AG09309 (cell line): Measurements from ENCODE around the gene C1orf198.

ENCODE experiments used
- DNase-seq: peaks from one replicate; pipeline ENCODE4 v3.0.0-alpha.2; 2010; ENCODE audit warnings: low read depth
- H3K4me3 ChIP-seq: 2 replicates; pipeline ENCODE4 v1.5.1; 2011; ENCODE audit warnings: mild to moderate bottlenecking, low read depth, low read length, moderate library complexity; ENCODE audit not compliant: control insufficient read depth
- TF ChIP-seq, protein P1 (sequence below): IDR thresholded peaks from 2 replicates; pipeline ENCODE4 v1.5.1; 2011; ENCODE audit warnings: mild to moderate bottlenecking, low read depth, low read length, inconsistent platforms; ENCODE audit not compliant: insufficient read depth, control insufficient read depth; ENCODE audit errors: missing control alignments

Gene C1orf198

DNA sequence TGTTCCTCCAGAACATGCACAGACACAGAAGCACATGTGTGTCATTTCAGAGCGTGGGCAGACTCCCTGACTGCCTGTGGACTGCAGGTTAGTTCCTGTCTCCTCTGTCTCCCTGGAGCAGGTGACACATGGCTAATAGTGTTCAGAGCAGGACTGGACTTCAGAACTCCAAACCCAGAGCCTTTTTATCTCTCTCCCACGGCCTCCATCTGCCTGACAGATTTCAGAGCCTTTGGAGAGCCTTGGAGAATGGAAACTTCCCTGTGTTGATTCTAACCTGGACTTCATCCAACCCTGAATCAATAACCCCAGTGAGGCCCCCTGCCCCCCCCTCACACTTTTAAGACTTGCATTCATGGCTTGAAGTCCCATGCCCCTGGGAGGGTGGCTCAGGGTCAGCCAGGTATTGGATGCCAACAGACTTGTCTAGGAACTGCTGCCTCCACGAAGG, 44.4 kb downstream of the C1orf198 start:
- TF ChIP-seq, protein P1, sequence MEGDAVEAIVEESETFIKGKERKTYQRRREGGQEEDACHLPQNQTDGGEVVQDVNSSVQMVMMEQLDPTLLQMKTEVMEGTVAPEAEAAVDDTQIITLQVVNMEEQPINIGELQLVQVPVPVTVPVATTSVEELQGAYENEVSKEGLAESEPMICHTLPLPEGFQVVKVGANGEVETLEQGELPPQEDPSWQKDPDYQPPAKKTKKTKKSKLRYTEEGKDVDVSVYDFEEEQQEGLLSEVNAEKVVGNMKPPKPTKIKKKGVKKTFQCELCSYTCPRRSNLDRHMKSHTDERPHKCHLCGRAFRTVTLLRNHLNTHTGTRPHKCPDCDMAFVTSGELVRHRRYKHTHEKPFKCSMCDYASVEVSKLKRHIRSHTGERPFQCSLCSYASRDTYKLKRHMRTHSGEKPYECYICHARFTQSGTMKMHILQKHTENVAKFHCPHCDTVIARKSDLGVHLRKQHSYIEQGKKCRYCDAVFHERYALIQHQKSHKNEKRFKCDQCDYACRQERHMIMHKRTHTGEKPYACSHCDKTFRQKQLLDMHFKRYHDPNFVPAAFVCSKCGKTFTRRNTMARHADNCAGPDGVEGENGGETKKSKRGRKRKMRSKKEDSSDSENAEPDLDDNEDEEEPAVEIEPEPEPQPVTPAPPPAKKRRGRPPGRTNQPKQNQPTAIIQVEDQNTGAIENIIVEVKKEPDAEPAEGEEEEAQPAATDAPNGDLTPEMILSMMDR, result no peak

DNA sequence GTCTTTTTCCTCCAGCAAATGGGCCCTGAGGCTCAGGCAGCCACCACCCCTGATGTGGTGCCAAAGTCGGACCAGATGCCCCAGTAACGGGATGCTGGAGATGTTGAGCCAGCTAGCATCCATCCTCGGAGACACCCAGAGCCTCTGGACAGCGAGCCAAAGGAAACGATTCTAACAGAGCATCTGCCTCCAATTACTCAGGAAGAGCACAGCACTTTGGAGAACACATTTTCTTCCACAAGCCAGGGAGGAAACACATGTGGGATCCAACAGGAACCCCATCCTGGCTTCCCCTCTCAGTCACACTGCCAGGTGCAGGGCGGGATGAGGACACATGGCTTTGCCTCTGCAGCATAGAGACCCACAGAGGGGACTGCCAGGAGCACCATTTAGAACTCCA, 44.9 kb downstream of the C1orf198 start:
- no peak overlapping the region for H3K4me3 ChIP-seq
- TF ChIP-seq, protein P1, result no peak
- no peak for DNase-seq

More for the DNA sequence above, 44.4 kb downstream of the C1orf198 start:
- H3K4me3 ChIP-seq, result no peak overlapping the region
- no peak for DNase-seq

DNA sequence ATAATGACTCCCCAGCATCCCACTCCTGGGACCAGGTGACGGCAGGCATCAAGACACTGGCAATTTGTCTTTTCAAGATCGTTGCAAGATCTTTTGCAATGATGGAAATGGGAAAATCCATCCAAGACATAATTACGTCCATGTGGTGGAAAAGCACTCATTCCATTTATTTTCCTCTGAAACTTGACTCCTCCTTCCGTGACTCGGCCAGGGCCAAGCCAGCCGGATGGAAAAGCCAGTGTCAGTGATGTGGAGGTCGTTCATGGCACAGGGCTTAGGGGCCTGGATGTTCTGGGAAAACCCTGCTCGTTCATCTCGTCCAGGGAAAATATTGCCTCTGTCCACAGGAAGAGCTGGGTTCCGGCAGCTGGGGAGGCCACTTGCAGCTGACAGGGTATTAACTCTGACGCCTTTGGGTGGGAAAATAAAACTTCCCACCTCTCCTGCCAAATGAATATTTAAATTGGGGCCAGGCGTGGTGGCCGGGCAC, 46.2 kb downstream of the C1orf198 start:
- no peak overlapping the region for H3K4me3 ChIP-seq
- TF ChIP-seq, protein P1, result no peak
- DNase-seq, result peak; percentile 57

DNA sequence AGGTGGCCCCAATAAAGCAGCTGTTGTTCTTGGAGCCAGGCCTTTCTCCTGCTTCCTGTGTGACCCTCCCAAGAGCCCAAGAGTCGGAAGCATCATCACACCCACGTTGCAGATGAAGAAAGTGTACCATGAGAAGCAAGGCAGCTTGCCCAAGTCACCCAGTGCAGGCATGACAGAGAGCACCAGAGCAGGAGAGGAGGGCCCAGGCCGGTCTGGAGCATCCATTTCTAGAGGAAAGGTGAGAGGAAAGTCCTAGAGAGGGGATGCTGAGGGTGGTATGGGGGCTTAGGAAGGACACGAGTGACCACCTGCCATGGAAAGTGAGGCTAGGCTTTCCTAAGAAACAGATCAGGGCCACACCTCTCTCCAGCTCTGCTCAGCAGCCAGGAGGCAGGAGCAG, 47.0 kb downstream of the C1orf198 start:
- DNase-seq, result no peak
- no peak overlapping the region for H3K4me3 ChIP-seq
- TF ChIP-seq, protein P1, result no peak

DNA sequence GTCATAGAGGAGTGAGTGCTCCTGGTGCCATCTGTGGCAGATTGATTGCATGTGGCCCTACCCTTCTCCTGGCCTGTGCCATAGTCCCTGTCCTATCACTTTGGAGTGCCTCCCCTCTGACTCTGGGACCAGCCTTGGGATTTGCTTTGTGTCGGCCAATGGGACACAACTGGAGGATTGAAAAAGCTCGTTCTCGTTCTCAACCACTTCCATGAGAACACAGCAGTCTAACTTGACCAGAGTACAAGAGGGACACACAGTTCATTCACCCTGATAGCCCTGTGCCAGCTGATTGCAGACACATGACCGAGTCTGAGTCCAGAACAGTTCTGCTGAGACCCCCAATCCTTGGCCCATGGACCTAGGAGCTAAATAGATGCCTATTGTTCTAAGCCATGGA, 47.8 kb downstream of the C1orf198 start:
- no peak for DNase-seq
- TF ChIP-seq, protein P1, result no peak
- no peak overlapping the region for H3K4me3 ChIP-seq

DNA sequence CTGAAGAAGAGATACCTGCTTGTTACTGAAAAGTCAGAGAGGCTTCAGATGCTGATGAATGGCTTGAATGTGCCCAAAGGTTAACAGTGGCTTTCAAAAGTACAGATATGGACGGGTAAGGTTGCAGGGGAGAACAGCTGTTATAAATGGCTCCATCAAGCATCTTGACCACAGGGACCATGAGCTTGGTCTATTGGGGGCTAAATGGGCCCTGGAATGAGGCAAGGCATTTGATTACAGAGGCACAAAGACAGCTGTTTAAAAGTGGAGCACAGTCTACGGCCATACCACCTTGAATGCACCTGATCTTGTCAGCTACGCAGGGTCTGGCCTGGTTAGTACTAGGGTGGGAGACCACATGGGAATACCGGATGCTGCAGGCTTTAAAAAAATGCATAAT, 48.3 kb downstream of the C1orf198 start:
- DNase-seq, result no peak
- no peak overlapping the region for H3K4me3 ChIP-seq
- TF ChIP-seq, protein P1, result no peak

DNA sequence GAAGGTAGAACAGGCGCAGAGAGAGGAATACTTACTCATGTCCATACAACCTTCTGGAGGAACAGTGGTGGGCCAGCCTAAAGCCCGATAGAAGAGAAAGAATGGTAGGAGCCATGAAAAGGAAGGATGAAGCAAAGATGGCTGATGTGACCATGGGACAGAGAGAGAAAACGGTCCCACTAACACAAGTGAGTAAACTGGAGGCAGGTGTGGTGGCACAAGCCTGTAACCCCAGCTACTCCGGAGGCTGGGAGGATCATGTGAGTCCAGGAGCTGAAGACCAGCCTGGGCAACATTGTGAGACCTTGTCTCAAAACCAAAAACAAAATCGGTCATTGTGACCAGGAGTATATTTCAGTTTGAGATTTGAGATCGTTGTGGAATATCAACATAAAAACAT, 49.4 kb downstream of the C1orf198 start:
- no peak for DNase-seq
- TF ChIP-seq, protein P1, result no peak
- no peak overlapping the region for H3K4me3 ChIP-seq
